Parathyroid adenoma (tissue), 2 donors: ENCODE data around the gene NVL.

ENCODE experiments used
- H2AFZ ChIP-seq: fragments of 300-600 bp; sonication (generic); one replicate; pipeline ENCODE4 v1.7.0; 2017; ENCODE audit warnings: antibody characterized with exemption, mild to moderate bottlenecking
- H3K27ac ChIP-seq: fragments of 300-600 bp; sonication (generic); one replicate; pipeline ENCODE4 v1.7.0; 2017
- H3K27me3 ChIP-seq: fragments of 300-600 bp; sonication (generic); one replicate; pipeline ENCODE4 v1.7.0; 2017; ENCODE audit warnings: low read length; ENCODE audit not compliant: control insufficient read depth, insufficient read depth
- H3K36me3 ChIP-seq: fragments of 300-600 bp; sonication (generic); one replicate; pipeline ENCODE4 v1.7.0; 2017; ENCODE audit warnings: low read length; ENCODE audit not compliant: control insufficient read depth, insufficient read depth
- H3K4me1 ChIP-seq: fragments of 300-600 bp; sonication (generic); one replicate; pipeline ENCODE4 v1.7.0; 2017; ENCODE audit warnings: control low read depth
- H3K4me2 ChIP-seq: fragments of 300-600 bp; sonication (generic); one replicate; pipeline ENCODE4 v1.7.0; 2017; ENCODE audit warnings: low read length
- H3K4me3 ChIP-seq: fragments of 300-600 bp; sonication (generic); one replicate; pipeline ENCODE4 v1.7.0; 2017; ENCODE audit warnings: low read depth, low read length
- H3K79me2 ChIP-seq: fragments of 300-600 bp; sonication (generic); one replicate; pipeline ENCODE4 v1.7.0; 2017; ENCODE audit warnings: control low read depth
- H3K9ac ChIP-seq: fragments of 300-600 bp; sonication (generic); one replicate; pipeline ENCODE4 v1.7.0; 2017; ENCODE audit warnings: mild to moderate bottlenecking
- H3K9me3 ChIP-seq: fragments of 300-600 bp; sonication (generic); one replicate; pipeline ENCODE4 v1.7.0; 2017; ENCODE audit warnings: low read length; ENCODE audit not compliant: control insufficient read depth
- TF ChIP-seq, protein P1 (sequence below): fragments of 300-600 bp; sonication (generic); IDR thresholded peaks from one replicate; pipeline ENCODE4 v1.7.0; 2017; ENCODE audit warnings: antibody characterized with exemption, mild to moderate bottlenecking
- donor health status: primary hyperparathyroidism.

Gene NVL

GRCh38 chr1:224333939-224334786 lies 4.2 kb upstream of the NVL start:
- H2AFZ ChIP-seq, result no peak overlapping the region
- H3K27ac ChIP-seq, result no peak overlapping the region
- no peaks in the 10 kb centered on the region for H3K36me3 ChIP-seq
- no peaks in the 10 kb centered on the region for H3K9me3 ChIP-seq
- H3K9ac ChIP-seq, result no peak overlapping the region
- H3K27me3 ChIP-seq, result no peaks in the 10 kb centered on the region
- H3K4me2 ChIP-seq, result no peak overlapping the region
- no peaks in the 10 kb centered on the region for H3K4me1 ChIP-seq
- no peak overlapping the region for H3K4me3 ChIP-seq
- peaks cover 6% of the 10 kb centered on the region for H3K79me2 ChIP-seq
- TF ChIP-seq, protein P1, sequence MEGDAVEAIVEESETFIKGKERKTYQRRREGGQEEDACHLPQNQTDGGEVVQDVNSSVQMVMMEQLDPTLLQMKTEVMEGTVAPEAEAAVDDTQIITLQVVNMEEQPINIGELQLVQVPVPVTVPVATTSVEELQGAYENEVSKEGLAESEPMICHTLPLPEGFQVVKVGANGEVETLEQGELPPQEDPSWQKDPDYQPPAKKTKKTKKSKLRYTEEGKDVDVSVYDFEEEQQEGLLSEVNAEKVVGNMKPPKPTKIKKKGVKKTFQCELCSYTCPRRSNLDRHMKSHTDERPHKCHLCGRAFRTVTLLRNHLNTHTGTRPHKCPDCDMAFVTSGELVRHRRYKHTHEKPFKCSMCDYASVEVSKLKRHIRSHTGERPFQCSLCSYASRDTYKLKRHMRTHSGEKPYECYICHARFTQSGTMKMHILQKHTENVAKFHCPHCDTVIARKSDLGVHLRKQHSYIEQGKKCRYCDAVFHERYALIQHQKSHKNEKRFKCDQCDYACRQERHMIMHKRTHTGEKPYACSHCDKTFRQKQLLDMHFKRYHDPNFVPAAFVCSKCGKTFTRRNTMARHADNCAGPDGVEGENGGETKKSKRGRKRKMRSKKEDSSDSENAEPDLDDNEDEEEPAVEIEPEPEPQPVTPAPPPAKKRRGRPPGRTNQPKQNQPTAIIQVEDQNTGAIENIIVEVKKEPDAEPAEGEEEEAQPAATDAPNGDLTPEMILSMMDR, result no peak

DNA sequence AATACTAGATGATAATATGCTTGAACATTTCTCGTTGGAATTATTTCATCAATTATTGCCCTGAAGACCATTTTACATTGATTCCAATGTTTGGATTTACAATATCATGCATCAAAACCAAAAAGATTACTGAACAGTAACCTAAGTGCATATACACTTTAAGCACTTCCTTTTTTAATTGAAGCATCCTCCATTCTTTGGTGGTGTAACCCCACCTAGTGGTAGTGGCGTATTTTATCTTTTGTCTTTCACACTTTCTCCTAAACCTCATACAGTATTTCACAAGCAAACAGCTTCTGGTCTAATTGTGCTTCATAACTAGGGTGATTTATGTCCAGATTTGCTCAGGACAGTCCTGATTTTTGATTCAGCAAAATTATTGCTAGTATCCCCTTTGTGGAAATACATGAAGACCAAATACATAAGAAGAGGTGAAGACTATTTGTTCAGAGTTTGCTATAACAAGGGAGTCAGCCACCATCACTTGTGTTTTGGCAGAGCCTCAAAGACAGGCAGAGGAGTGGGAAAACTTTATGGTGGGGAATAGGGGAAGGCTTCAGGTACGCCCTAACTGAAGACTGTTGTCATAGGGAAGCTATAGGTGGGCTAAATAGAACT lies 3.4 kb upstream of the NVL start:
- Histone ChIP-seq H3K27ac (no peak overlapping the region), H3K79me2 (peaks cover 6% of the 10 kb centered on the region), H3K9ac (no peak overlapping the region), H3K36me3 (no peaks in the 10 kb centered on the region), H3K4me3 (no peak overlapping the region), H2AFZ (no peak overlapping the region), H3K4me2 (no peak overlapping the region), H3K27me3 (no peaks in the 10 kb centered on the region), H3K4me1 (no peaks in the 10 kb centered on the region), H3K9me3 (no peaks in the 10 kb centered on the region)
- TF ChIP-seq, protein P1, result peak; percentile 43

GRCh38 chr1:224331824-224332223 lies 1.9 kb upstream of the NVL start:
- Histone ChIP-seq H3K4me3 (no peak overlapping the region), H2AFZ (no peak overlapping the region), H3K9me3 (no peaks in the 10 kb centered on the region), H3K27me3 (no peaks in the 10 kb centered on the region), H3K79me2 (peaks cover 6% of the 10 kb centered on the region), H3K4me2 (no peak overlapping the region), H3K4me1 (no peaks in the 10 kb centered on the region), H3K27ac (no peak overlapping the region), H3K36me3 (no peaks in the 10 kb centered on the region), H3K9ac (no peak overlapping the region)
- TF ChIP-seq, protein P1, result no peak

DNA sequence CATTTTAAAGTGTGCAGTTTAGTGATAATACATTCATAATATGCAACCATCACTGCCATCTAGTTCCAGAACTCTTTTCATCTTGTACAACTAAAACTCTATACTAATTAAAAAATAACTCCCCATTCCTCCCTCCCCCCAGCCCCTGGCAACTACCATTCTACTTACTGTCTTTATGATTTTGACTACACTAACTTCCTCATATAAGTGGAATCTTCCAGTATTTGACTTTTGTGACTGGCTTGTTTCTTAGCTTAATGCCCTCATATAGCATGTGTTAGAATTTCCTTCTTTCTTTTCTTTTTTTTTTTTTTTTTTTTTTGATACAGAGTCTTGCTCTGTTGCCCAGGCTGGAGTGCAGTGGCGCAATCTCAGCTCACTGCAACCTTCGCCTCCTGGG lies 1.4 kb upstream of the NVL start:
- TF ChIP-seq, protein P1, result no peak
- H3K4me3 ChIP-seq, result no peak overlapping the region

More for the DNA sequence above, 1.4 kb upstream of the NVL start:
- Histone ChIP-seq H3K79me2 (peaks cover 6% of the 10 kb centered on the region), H3K27ac (no peak overlapping the region), H3K36me3 (no peaks in the 10 kb centered on the region), H3K4me1 (no peaks in the 10 kb centered on the region), H3K4me2 (no peak overlapping the region), H3K27me3 (no peaks in the 10 kb centered on the region), H3K9ac (no peak overlapping the region), H3K9me3 (no peaks in the 10 kb centered on the region), H2AFZ (no peak overlapping the region)
